Measurements from ENCODE around the gene MBNL1.

GRCh38 chr3:152309535-152310307 lies 41.0 kb downstream of the MBNL1 start:
- TF ChIP-seq, protein P1, sequence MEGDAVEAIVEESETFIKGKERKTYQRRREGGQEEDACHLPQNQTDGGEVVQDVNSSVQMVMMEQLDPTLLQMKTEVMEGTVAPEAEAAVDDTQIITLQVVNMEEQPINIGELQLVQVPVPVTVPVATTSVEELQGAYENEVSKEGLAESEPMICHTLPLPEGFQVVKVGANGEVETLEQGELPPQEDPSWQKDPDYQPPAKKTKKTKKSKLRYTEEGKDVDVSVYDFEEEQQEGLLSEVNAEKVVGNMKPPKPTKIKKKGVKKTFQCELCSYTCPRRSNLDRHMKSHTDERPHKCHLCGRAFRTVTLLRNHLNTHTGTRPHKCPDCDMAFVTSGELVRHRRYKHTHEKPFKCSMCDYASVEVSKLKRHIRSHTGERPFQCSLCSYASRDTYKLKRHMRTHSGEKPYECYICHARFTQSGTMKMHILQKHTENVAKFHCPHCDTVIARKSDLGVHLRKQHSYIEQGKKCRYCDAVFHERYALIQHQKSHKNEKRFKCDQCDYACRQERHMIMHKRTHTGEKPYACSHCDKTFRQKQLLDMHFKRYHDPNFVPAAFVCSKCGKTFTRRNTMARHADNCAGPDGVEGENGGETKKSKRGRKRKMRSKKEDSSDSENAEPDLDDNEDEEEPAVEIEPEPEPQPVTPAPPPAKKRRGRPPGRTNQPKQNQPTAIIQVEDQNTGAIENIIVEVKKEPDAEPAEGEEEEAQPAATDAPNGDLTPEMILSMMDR (tag by site-specific recombination; IDR thresholded peaks at IDR 0.05): no peak
- TF ChIP-seq TRIM28 (IDR thresholded peaks at IDR 0.05; ENCODE audit: borderline replicate concordance, low read length) (no peak), KLF10 (tag by site-specific recombination; IDR thresholded peaks at IDR 0.05) (no peak), ZBTB8A (tag by site-specific recombination; IDR thresholded peaks at IDR 0.05) (no peak), ZBTB7A (tag by site-specific recombination; IDR thresholded peaks at IDR 0.05; ENCODE audit: low read depth) (no peak), WT1 (tag by site-specific recombination; IDR thresholded peaks at IDR 0.05) (no peak), ZNF324 (tag by site-specific recombination; IDR thresholded peaks at IDR 0.05) (no peak), ATF2 (tag by site-specific recombination; IDR thresholded peaks at IDR 0.05; ENCODE audit: low read depth) (no peak), ZNF223 (tag by site-specific recombination; IDR thresholded peaks at IDR 0.05) (no peak), ZNF629 (tag by site-specific recombination; IDR thresholded peaks at IDR 0.05) (no peak), ZNF701 (tag by site-specific recombination; IDR thresholded peaks at IDR 0.05) (no peak), ZNF362 (tag by site-specific recombination; IDR thresholded peaks at IDR 0.05) (no peak)
- TF ChIP-seq, protein P2, sequence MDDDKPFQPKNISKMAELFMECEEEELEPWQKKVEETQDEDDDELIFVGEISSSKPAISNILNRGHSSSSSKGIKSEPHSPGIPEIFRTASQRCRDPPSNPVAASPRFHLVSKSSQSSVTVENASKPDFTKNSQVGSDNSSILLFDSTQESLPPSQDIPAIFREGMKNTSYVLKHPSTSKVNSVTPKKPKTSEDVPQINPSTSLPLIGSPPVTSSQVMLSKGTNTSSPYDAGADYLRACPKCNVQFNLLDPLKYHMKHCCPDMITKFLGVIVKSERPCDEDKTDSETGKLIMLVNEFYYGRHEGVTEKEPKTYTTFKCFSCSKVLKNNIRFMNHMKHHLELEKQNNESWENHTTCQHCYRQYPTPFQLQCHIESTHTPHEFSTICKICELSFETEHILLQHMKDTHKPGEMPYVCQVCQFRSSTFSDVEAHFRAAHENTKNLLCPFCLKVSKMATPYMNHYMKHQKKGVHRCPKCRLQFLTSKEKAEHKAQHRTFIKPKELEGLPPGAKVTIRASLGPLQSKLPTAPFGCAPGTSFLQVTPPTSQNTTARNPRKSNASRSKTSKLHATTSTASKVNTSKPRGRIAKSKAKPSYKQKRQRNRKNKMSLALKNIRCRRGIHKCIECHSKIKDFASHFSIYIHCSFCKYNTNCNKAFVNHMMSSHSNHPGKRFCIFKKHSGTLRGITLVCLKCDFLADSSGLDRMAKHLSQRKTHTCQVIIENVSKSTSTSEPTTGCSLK (tag by site-specific recombination; IDR thresholded peaks at IDR 0.05): no peak
- TF ChIP-seq, protein P3, sequence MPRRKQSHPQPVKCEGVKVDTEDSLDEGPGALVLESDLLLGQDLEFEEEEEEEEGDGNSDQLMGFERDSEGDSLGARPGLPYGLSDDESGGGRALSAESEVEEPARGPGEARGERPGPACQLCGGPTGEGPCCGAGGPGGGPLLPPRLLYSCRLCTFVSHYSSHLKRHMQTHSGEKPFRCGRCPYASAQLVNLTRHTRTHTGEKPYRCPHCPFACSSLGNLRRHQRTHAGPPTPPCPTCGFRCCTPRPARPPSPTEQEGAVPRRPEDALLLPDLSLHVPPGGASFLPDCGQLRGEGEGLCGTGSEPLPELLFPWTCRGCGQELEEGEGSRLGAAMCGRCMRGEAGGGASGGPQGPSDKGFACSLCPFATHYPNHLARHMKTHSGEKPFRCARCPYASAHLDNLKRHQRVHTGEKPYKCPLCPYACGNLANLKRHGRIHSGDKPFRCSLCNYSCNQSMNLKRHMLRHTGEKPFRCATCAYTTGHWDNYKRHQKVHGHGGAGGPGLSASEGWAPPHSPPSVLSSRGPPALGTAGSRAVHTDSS (tag by site-specific recombination; IDR thresholded peaks at IDR 0.05): no peak

Data from HEK293 (cell line).